Measurements from ENCODE around the gene TMEM255A. TPM values are rescaled to one million over a fixed set of nuclear protein-coding genes. Genes with fewer than 3 reads are reported as not detected.

Gene TMEM255A
- total RNA-seq, 1 donor from 2014 or later = not detected

- DNase-seq (ENCODE audit: low read depth) = peak; percentile 4
Measured at GRCh38 chrX:120271218-120271617, 40.0 kb downstream of the TMEM255A start.

DNA sequence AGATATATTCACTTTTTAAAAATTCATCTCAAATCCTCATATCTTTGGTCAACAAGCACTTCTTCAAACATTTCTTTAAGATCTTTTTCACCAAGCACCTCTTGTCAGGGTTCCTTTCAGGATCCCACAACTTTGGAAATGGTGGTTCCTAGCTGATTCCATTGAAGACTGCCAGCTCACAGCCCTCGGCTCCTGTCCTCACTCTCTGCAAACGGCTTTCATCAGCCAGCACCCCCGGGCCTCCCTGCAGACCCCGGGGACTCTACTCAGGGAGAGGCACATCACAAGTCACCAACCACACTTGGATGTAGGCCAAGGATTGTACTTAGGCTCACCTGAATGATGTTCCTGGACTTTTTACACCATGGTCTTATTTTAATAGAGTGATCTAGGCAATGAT lies 40.7 kb downstream of the TMEM255A start:
- no peak for DNase-seq (ENCODE audit: low read depth)

- DNase-seq (ENCODE audit: low read depth) = no peak
Measured at GRCh38 chrX:120269373-120270035, 41.8 kb downstream of the TMEM255A start.

DNA sequence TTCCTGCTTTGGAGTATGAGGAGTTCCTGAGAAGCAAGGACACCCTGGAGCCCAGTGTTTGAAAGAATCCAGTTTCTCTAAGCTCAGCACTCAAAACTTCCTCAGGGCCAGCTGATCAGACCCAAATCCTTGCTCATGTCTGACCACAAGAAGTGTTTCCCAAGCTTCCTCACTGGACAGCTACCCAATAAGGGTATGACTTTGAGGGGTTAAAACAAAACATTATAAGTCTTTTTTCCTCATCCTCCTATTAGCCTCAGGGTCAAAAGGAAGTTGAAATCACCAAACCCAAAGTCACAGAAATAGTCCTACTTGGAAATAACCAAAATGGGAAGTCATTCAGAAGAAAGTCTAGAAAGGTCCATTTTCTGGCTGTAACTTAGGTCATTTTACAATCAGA lies 46.9 kb downstream of the TMEM255A start:
- DNase-seq (ENCODE audit: low read depth) = no peak

- no peak for DNase-seq (ENCODE audit: low read depth)
Measured at GRCh38 chrX:120262859-120263708, 48.2 kb downstream of the TMEM255A start.

GRCh38 chrX:120260369-120260768 lies 50.9 kb downstream of the TMEM255A start:
- DNase-seq (ENCODE audit: low read depth) = no peak

GRCh38 chrX:120253784-120254183 lies 57.5 kb downstream of the TMEM255A start:
- no peak for DNase-seq (ENCODE audit: low read depth)

DNA sequence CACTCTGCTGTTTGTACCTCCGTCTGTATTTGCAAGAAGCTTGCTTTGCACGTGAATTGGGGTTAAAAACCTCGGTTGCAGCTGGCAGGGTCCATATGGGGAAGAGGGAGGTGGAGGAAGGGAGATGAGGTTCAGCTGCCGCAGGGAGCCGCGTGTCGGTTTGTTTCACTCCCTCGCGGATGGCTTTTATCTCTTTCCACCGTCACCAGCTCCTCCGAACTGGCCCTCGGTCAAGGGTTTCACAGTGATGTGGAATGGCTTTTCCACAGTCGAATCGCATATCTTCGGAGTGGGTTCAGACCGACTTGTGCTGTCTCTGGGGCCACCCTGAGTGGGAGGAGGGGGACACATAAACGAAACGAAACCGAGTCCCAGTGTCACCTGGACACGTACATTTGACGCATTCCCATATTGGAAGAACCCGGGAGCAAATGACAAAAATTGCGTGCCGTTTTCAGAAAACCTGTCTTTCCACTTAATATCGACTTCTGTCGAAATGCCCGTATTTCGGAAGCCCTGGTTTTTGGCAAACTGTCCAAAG lies 59.7 kb downstream of the TMEM255A start:
- DNase-seq (ENCODE audit: low read depth) = peak; percentile 22

- peak; percentile 95 for DNase-seq (ENCODE audit: low read depth)
Measured at GRCh38 chrX:120250522-120251271, 60.6 kb downstream of the TMEM255A start, which contains the start of gene ZBTB33. Gene ZBTB33 (plus strand): TSS chrX:120250812. CDS start chrX:120253416, 2,604 bp downstream.

DNA sequence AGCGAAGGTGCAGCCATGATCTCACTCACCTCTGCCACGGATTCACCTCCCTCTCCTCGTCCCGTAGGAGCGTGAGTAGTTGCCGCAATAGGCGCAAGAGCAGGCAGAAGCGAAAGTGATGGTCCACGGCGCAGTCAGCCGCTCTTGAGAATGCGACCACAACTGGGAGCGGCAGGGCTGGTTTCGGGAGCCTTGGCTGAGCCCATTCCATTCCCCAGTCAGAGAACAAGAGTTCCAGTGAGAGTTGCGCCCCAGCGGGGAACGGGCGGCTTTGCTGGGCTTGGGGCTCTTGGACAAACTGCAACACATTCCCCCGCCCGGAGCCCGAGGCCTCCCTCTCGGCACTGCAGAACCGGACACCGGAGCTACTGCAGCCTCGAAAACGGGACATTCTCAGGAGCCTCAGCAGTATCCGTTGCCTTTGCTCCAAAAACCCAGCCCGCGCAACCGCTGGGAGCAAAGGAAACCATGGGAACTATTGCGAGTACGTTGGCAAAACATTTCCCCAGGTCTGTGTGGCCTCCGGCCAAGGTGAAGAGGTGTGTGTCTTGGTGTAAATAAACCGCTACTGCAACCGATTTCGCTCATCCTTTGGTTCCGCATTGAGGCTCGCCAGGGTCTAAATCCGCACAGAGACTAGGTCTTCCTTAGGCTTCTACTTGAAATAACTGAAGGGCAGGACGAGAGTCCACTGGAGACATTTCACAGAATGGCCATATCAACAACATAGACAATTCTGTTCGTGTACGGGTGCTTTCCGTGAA lies 66.3 kb downstream of the TMEM255A start:
- DNase-seq (ENCODE audit: low read depth) = peak; percentile 77

GRCh38 chrX:120244395-120244734 lies 66.9 kb downstream of the TMEM255A start:
- no peak for DNase-seq (ENCODE audit: low read depth)

DNA sequence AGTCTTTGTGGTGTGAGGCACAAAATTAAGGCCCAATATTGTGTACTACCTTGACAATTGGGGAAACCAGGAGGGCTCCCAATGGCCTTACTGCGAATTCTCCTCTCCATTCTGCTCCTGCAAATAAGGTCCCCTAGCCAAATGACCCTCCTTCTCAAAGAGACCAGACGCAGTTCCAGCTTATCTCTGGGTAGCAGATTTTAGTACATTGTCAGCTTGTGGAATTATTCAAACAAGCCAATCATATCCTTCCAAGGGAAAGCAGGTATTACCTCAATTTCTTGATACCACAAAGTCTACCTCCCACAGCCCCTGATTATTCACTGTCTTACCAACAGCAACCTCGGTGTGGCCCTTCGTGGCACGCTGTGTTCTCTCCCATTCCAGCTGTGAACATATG lies 68.4 kb downstream of the TMEM255A start:
- DNase-seq (ENCODE audit: low read depth) = no peak

DNA sequence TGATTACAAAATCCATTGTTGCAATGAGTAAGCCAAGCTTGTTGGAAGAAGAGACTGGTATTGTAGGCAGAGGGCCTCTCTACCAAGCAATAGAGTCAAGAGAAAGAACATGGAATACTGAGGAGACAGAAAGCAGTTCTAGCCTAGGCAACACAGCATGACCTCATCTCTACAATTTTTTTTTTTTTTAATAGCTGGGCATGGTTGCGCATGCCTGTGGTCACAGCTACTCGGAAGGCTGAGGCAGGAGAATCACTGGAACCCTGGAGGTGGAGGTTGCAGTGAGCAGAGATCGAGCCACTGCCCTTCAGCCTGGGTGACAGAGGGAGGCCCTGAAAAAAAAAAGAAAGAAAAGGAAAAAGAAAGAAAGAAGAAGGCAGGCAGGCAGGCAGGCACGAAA lies 72.3 kb downstream of the TMEM255A start:
- no peak for DNase-seq (ENCODE audit: low read depth)

- DNase-seq (ENCODE audit: low read depth) = no peak
Measured at GRCh38 chrX:120236687-120237479, 74.4 kb downstream of the TMEM255A start.

DNA sequence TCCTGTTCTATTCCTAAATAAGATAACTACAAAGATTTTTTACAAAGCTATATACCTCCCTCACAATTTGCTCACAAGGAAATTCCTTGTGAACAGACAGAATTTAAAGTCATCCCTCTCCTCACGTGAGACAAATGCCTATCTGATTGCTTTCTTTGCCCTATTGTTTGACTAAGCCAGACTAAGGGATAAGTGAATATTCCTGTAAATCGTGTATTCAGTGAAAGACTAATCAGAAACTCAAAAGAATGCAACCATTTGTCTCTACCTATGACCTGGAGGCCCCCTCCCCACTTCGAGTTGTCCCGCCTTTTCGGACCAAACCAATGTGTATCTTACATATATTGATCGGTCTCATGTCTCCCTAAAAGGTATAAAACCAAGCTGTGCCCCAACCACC lies 76.0 kb downstream of the TMEM255A start:
- no peak for DNase-seq (ENCODE audit: low read depth)

DNA sequence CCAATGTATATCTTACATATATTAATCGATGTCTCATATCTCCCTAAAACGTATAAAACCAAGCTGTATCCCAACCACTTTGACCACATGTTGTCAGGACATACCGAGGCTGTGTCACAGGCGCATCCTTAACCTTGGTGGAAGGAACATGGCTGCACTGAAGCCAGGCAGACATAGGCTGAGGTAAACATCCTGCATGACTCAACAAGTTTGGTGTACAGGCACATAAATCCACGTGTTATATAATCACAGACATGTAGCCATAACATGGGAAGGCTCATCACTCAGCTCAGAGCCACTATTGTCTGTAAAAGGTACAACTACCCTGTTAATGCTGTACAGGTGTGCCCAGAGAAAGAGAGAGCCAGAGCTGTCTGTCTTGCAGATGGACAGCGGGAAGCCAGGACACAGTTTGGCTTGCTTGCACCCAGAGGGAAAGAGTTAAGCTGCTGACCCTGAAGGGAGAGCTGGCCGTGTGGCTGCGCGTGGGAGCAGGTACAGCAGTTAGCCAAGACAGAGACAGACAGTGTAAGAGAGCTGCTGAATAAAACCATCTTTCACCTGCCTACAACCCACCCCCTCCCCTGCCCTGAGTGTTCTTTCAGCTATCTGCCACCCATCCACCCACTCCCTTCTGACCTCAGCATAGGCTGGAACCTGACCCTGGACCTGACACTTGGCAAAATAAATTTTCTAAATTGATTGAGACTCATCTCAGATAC lies 82.9 kb downstream of the TMEM255A start:
- no peak for DNase-seq (ENCODE audit: low read depth)

DNA sequence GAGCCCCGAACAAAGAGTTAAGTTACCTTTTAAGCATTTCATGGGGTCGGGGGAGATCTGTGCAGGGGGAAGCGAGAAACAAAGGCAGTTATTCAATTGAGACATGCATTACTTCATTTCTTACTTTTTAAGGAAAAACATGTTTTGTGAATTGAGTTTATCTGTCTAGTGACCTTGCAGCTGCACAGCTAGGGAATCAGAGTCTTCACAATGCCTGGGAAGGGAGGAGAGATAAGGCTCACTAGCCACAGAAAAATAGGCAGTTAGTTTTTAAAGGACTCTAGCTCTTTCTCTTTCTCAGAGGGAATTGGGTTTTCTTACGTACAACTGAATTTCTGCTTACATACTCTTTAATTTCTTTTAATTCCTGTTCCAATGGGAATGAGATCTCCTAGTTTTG lies 86.9 kb downstream of the TMEM255A start:
- no peak for DNase-seq (ENCODE audit: low read depth)

DNA sequence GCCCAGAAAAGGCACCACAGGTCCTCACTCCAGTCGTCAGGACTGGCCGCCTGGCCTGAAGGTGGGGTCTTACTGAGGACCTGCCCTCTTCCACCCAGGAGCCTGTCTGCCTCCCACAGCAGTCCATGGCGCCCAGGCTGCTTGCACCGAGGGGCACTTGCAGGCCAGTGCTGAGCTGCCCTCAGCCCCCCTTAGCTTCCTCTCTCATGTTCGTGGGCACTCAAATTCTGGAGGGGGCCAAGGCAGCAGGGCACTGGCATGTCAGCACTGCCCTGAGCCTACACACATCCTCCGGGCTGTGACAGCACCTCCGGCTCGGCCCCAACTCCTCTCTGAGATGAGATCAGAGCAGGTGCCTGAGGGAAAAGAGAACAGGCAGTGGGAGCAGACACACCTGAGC lies 87.9 kb downstream of the TMEM255A start:
- no peak for DNase-seq (ENCODE audit: low read depth)
